ELR (cell line): ENCODE data around the gene OR51G2.

Experiments used
- DNase-seq: peaks from one replicate; pipeline ENCODE4 v3.0.0-alpha.2; 2015; ENCODE audit warnings: low read depth

OR51G2 gene

DNA sequence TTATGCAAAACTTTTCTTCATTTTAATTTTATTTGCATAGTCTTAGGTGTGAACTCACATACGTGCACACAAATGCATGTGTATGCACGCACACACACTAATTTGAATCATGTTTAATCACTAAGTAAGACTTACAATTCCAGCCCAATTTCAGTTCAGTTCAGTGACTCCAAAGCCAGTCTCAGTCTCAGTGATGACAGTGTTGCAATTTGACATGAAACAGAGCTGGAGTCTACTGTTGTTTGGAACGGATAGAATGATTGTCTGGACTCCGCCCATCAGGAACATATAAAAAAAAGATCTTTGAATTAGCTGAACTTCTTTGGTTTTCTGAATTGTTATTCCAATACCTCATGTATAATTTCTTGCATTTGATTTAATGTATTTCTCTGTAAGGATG, 55.3 kb downstream of the OR51G2 start:
- no peak for DNase-seq
